Stimulated activated CD4-positive, alpha-beta T cell treated with anti-CD3 and anti-CD28 coated beads, Interleukin-1b, Interleukin-23, amount 100 ng/mL, for 48 hours (primary cell): ENCODE measurements around the gene PLEKHA8.
"Not testable (repeated sequence)": the region's sequence is repeated elsewhere in the genome, so short reads cannot be mapped to it uniquely, and the experiment has no call there.

Experiments used
- DNase-seq: peaks from one replicate; pipeline ENCODE4 v3.0.0-alpha.2; 2020

The PLEKHA8 gene

DNA sequence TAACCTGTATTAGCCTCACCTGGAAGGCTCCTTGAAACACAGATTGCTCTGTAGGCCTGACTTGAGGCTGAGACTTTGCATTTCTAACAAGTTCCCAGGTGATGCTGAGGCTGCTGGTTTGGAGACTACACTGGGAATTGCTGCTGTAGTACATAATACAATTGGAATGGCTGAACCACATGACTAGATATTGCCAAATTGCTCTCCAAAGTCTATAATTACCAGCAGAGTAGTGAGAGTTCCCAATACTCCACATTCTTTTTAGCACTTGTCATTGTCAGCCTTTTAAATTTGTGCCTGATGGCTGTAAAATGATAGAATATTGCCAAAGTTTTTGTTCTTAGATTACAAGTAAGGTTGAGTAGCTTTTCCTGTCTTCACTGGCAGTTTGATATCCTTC, 39.9 kb downstream of the PLEKHA8 start:
- DNase-seq = no peak

DNA sequence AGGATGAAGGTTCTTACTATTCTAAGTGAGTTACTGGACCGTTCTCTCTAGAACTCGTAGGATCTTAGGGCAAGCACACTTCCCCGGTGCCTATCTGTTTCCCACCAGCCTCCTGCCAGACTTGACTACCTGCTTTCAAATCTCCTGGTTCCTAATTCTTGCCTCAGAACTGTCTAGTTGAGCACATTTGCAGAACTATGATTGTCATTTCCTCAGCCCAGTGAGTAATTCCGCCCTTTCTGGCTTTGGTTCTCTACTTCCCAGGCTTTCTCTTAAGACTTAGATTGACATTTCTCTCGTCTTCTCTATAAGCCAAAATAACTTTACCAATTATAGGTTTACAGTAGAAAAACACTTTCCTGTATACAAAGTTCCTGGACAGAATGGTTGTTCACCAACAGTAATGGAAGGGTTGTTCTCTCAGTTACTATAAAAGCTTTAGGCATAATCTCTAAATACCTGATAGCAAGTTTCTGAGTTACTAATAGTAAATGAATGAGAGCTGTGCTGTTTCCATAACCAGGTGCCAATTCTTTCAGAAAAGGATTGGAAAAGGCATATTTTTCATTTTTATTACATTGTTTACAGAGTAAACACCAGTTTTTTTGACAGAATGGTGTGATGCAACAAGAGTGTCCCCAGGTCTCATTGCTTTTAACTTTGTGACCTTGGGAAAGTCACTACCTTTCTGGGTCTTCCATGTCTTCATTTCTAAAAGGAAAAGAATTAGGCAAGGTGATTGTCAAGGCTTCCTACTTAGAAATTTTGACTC, 41.1 kb downstream of the PLEKHA8 start:
- DNase-seq = no peak

DNA sequence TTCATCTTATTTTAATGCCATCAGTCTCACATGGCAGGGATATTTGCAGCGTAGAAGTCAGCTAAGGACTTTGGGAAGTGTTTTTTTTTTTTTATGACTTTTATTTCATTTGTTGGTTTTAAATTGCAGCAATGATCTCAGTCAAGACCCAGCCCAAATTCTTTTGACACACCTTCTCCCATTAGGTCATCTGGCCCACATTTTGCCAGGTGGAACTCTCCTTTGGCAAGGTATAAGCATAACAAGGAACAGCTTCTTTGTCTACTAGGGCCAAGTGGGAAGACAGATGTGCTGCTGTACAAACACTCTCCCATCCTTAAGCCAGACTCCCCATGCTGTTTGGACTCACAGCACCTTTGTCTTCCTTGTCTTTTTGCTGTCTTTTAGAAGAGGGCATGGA, 41.8 kb downstream of the PLEKHA8 start:
- DNase-seq = no peak

DNA sequence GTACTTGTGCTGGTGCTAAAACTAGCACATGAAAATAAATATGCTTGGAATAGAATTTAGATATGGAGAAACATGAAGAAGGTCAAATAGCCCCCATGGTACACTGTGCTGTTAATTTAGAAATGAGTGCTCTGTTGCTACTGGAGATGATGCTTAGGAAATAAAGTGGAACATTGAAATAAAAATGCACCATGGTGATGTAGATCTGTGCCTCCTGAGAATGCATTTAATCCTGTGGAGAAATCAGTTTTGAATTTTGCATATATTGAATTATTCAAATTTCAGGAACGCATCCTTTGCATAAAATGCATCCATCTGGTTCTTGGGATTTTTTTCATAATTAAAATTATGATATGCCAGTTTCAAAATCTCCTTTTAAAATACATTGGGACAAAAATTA, 44.5 kb downstream of the PLEKHA8 start:
- DNase-seq = no peak

DNA sequence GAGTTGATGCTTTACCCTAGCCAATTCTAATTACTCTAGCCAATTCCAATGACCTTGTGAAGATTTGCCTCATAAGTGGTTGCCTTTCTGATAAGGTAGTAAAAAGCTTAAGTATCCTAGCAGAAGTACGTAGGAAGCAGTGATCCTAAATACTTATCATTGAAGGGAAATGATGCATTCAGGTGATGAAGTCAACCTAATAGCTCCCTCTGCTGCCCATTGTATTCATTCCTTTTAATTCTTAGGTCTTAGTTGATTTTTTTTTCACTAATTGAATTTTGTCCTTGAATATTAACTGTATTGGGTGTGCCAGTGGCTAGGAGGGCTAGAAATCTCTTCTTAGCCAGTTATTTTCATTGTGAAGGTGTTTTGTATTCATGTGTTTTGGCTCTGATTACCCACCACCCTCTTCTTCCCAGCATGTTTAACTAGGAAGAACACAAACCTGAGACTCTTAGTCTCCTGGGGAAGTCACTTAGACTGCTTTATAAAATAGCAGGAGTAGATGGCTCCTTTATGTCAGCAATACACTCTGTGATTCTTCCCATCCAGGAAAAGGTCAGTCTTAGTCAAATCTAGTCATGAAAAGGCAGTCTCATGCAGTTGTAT, 46.3 kb downstream of the PLEKHA8 start:
- DNase-seq = no peak

DNA sequence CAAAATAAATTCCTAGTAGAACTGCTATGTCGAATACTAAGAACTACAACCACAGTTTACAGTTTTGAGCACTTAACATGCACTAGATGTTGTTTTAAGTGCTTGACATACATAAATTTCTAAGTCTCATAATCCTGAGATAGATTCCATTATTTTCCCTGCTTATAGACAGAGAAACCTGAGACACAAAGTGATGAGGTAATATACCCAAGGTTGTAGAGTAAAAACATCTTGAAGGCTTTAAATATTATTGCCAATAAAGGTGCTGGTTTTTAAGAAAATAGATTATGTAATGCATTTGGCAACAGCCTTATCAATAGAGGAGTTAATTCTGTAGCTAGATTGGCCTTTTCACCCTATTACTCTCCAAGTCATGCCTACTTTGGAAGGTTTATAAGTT, 48.2 kb downstream of the PLEKHA8 start:
- no peak for DNase-seq

DNA sequence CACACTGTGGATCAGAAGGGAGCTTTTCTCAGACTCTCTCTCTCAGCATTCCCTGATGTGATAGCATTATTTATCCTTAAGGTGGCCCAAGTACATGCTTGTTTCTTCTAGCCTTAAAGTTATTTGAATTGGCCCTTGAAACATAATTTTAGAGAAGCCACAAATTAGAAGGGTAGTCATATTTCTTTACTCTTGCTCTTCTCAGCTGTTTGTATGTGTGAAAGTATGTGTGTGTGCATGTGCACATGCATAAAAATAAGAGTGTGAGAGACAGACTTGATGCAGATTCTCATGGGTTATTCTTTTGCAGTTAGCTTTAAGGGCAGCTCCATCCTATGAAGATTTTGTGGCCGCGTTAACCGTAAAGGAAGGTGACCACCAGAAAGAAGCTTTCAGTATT, 50.1 kb downstream of the PLEKHA8 start:
- DNase-seq = no peak

DNA sequence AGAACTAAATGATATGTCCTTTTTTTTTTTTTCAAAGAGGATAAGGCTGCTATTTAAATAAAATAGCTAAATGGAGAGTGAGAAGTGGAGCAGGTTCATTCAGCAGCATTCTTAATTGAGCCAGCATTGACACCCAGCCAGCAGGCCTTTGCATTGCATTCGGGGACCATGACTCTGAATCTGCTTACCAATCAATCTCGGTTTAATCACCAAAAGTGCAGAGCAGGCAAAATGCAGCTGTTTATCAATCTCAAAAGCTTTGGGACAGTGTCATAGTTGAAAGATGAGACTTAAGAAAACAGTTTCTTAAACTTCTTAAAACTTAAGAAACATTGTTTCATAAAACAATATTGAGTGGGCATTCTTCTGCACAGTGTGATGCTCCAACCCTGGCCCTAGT, 51.7 kb downstream of the PLEKHA8 start:
- no peak for DNase-seq

DNA sequence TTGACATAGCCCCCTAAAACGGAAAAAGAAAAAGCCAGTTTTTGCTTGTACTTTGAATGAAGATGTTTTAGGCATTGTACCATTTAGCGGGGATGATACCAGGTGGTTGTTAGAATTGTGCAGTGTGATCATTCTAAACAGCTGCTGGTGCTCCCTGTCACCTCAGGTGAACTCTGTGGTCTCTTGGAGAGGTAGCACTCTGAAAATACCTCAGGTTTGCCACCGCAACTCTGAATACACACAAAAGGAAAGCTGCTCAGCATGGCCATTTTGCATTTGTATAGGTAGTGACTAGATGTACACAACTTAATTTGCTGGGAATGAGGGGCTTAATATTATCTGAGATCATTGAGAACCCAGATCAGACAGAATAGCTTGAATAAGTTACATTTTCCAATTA, 52.6 kb downstream of the PLEKHA8 start:
- DNase-seq = no peak

DNA sequence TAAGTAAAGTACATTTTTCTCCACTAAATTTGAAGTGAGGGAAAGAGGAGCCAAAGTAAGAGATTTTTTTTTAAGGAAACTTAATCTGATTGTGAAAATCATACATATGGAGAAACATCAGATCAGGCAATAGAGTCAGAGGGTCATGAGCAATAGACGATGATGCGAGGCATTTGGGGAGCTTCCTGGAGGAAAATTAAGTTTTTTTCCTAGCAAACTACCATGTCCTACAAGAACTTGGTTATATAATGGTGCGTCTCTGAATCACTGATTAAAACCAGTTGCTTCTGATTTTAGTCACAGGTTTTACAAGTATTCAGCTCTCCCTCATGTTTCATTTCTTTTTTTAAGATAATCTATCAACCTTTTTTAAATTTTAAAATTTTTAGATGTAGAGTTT, 54.5 kb downstream of the PLEKHA8 start:
- DNase-seq = no peak

DNA sequence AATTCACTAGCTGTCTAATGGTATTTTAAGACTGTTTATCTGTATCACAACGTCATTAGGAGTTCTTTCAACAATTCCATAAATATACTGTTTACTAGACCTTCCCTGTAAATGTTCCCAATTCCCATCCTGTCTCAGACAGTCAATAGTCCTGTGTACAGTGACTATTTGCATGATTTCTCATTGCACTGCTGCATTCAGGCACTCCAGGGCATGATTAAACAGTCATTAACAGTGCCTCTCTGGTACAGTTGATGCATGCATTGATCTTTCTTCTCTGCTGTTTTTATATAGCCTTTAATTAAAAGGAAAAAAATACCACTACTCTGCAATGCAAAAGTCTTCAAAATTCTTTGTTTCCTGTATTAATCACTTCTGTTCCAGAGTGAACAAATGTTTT, 55.1 kb downstream of the PLEKHA8 start:
- DNase-seq = no peak

DNA sequence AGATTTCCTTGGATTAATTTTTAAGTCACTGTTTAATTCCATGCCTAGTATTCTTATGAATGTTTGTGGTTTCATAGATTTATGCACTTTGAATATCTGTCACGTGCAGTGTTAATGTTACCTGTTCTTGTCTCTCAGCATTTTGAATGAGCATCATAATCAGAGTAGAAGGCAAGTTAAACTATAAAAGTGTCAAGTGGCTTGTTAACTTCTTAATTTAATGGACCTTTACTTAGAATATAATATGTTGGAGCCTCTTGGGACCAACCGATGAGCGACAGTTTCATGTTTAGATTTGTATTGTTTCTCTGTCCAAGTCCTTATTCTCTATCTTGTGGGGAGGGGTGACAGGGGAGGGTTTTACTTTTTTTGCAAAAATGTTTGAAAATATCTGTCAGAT, 56.0 kb downstream of the PLEKHA8 start:
- no peak for DNase-seq

DNA sequence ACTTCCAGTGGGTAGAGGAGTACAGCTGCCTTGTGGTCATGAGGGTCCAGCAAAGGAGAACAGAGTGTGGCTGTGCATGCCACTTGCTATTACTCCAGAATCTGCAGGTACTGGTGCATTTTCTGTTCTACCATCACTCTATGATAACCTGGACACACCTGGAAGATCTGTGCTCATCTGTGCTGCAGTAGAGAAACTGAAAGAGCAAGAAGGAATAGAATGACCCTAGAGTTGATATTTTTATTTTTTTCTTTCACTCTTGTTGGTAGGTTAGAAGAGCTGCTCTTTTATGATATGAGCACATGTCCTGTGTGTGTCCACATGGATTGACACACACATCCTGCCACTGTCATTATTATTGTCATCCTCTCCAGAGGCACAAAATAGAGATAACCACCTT, 58.3 kb downstream of the PLEKHA8 start:
- no peak for DNase-seq

DNA sequence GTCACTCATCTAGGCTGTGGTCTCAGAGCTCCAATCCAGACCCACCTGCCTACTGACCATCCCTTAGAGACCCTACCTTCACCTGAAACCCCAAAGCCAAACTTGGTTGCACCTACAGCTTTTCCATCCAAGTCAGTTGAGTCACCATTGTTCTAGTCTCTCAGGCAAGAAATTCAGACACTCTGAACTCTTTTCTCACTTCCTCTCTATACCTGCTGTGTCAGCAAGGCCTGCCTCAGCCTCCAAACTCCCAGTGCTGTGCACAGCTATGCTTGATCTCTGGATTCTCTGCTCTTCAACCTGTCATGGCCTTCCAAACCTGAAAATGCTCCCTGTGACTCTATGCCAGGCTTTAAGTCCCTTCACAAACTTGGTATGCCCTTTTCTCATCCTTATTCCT, 59.2 kb downstream of the PLEKHA8 start:
- DNase-seq = no peak

DNA sequence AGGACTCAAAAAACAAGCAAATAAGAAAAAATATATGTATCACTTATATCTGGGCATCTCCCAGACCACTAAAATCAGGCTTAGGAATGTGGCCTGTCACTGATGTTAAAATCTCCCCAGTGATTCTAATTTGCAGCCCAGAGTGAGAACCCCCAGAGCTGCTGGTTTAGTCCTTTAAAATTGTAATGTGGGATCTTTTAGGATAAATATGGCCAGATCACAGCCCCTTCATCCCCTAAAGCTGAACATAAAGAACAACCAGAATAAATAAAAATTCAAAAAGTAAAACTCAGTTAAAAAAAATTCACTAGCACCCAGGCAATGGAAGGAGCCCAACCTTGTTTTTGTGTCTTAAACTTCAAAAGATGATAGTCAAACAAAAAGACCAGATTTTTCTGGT, 60.1 kb downstream of the PLEKHA8 start:
- DNase-seq = no peak

DNA sequence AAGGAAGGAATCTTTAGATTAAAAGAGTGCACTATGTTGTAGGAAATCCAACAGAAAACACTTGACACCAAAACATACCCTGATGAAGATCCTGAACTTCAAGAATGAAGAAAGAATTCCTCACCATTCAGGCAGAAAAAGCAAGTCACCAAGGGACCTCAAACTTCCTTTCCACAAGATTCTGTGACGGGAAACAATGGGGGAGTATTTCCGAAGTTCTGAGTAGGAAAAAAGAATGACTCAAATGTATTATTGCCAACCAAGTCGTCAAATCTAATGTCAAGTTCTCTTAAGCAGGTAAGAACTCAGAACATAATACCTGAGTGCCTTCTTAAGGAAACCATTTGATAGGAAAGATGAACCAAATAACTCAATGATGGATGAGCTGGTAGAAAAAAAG, 61.9 kb downstream of the PLEKHA8 start:
- no peak for DNase-seq

DNA sequence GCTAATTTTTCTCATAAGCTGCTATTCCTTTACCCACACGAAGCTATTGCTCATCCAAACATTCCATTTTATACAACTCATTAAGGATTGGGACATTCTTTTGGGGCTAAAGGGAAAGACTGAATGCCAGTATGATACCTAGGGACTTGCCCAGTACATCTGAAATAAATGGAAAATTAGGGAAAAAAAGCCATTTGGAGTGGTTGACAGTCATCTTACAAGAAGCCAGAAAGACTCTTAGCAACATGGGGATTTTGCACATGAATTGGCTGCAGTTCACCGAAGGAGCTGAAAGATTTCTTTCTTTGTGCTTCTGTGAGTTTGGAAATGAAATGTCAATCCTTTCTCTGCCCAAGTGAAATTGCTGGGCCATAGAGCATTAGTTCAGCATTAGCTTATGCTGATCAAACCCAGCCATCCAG, 63.3 kb downstream of the PLEKHA8 start:
- DNase-seq = no peak

DNA sequence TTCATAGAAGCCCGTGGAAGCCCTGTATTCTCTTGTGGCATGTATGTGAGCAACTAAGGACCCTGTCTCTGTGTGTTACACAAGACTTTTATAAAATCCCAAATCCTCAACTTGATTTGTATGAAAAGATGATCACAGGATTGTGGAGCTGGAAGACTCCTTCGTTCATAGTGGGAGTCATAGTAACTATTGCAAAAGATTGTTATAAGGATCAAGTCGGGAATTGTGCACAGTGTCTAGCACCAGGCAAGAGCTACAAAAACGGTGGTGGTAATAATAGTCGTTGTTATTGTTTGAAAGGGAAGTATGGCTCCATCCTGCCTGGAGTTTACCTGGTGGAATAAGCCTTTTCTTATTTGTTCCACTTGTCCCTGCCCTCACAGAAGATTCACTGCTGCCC, 63.8 kb downstream of the PLEKHA8 start:
- DNase-seq = no peak

DNA sequence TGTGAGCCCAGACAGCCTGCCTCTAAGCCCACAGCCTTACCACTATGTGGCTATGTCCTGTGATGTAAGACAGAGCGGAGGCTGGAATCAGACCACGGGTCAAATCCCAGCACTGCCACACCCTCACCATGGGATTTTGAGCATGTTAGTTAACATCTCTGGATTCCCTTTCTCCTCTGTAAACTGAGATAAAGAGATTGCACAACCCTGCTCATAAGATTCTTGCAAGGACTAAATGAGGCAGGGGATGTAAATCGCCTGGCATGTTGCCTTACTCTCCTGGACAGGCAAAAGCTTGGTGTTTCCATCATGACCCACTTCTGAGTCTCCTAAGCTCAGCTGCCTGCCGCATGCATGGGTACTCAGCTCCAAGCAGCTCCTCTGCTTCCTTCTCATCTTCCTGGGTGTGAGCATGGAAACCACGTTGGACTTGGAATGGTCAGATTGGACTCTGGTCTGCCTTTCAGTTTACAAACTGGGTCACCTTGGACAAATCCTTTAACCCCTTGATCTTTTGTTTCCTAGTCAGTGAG, 65.3 kb downstream of the PLEKHA8 start:
- no peak for DNase-seq

DNA sequence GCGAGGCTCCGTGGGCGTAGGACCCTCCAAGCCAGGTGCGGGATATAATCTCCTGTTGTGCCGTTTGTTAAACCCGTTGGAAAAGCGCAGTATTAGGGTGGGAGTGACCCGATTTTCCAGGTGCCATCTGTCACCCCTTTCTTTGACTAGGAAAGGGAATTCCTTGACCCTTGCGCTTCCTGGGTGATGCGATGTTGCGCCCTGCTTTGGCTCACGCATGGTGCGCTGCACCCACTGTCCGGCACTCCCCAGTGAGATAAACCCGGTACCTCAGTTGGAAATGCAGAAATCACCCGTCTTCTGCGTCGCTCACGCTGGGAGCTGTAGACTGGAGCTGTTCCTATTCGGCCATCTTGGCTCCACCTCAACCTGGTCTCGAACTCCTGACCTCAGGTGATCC, 70.4 kb downstream of the PLEKHA8 start:
- DNase-seq = not testable (repeated sequence)

DNA sequence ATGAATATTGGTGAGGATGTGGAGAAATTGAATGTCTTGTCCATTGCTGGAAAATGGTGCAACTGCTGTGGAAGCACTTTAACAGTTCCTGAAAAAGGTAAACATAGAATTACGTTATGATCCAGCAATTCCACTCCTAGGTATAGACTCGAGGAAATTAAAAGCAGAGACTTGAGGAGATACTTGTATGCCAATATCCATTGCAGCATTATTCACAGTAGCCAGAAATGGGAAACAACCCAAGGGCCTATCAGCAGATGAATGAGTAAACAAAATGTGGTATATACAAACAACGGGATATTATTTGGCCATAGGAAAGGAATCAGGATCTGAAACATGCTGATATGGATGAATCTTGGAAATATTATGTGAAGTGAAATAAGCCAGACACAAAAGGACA, 74.1 kb downstream of the PLEKHA8 start:
- DNase-seq = no peak

DNA sequence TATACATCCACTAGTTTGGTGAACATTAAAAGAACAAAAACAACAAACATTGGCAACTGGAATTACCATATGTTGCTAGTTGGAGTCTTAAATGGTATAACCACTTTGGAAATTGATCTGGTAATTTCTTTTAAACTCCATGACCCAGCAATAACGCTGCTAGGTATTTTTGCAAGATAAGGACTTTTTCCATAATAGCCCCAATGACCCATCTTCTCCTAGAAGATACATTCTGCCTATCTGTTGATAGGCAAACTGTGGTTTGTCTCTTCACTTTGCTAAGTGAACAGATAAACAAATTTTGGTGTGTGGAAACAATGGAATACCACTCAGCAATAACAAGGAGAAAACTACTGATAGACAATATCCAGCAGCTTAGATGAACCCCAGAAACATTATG, 75.9 kb downstream of the PLEKHA8 start:
- no peak for DNase-seq

DNA sequence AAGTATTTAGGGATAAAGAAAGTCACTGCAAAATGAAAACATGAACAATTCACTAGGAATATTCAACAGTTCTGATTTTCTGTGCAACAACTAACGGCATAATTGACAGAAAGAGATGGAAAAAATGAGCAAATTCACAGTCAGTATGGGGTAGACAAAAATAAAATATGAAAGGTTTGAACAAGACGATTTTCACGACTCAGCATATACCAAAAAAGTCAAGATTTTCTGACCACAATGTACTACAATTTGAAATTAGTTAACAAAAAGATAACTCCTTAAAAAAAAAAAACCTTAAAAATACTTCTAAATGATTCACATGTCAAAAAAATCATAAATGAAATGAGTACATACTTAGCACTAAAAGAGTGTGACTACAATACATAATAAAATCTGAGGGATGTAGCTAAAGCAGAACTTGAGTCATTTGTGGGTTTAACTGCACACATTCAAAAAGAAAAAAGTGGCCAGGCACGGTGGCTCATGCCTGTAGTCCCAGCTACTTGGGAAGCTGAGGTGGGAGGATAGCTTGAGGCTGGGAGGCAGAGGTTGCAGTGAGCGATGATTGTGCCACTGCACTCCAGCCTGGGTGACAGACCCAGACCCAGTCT, 84.0 kb downstream of the PLEKHA8 start:
- DNase-seq = no peak

DNA sequence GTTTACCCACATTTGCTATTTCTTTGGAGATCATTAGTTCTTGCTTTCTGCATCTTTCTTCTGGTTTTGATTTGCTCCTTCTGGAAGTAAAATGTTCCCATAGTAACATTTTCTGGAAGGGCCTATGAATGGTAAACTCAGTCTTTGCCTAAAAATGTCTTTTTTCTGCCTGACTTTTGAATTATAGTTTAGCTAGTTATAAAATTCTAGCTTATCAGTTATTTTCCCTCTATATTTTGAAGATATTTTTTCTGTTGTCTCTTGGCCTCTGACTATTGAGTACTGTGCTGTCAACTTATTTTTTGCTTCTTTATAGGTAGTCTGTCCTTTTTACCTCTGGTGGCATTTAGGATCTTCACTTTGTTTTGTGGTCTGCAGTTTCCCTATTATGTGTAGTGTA, 84.9 kb downstream of the PLEKHA8 start:
- DNase-seq = no peak
